HCT116 (cell line): ENCODE results near the gene NACC2. TPM values are rescaled to one million over a fixed set of nuclear protein-coding genes. Genes with fewer than 3 reads are reported as not detected.

Experiments used
- ATAC-seq: fragments of 200-7000 bp; cut with Tn5 transposase; 2 replicates; pipeline ENCODE4 v1.9.1; 2020; ENCODE audit warnings: mild to moderate bottlenecking, moderate library complexity
- BruUV-seq: library from RNA; stranded (reverse); fragments of 400-500 nt; replicated peaks from 2 replicates; lab custom pipeline; 2021; lab: Mats Ljungman, UMichigan
- CTCF ChIA-PET: fragments of 300-600 bp; sonication (Branson Sonifier 250); formaldehyde crosslinking; loops from one replicate; lab custom pipeline; 2021; ENCODE audit warnings: antibody characterized with exemption; lab: Charles Lee
- POLR2A ChIA-PET: fragments of 300-600, 350-600 bp; sonication (Branson Sonifier 250); formaldehyde crosslinking; loops from one replicate; lab custom pipeline; 2021; ENCODE audit warnings: antibody characterized with exemption; lab: Charles Lee
- RAD21 ChIA-PET, 2 experiments: fragments of 300-600 bp; sonication (Branson Sonifier 250); formaldehyde crosslinking; loops; one replicate each; lab custom pipeline; 2023; ENCODE audit warnings: low total read pairs in 2 of 2; ENCODE audit not compliant: uncharacterized antibody in 2 of 2, unreplicated experiment in 2 of 2, low non-redundant PET in 1 of 2; lab: Charles Lee
- DNase-seq: peaks from one replicate; pipeline ENCODE4 v3.0.0-alpha.2; 2010; ENCODE audit warnings: low read depth, low spot score
- H2AFZ ChIP-seq: fragments of 200-600 bp; shearing (Covaris generic), sonication (generic); 2 replicates; pipeline ENCODE4 v1.6.1; 2017; ENCODE audit warnings: low read depth, mixed run types, mixed read lengths, antibody characterized with exemption, low read length; ENCODE audit not compliant: poor library complexity, severe bottlenecking
- H3K27ac ChIP-seq: 2 replicates; pipeline ENCODE4 v1.5.1; 2012; ENCODE audit warnings: low read depth, low read length
- H3K27me3 ChIP-seq: fragments of 200-600 bp; sonication (generic); 2 replicates; pipeline ENCODE4 v1.6.1; 2016; ENCODE audit warnings: mixed run types, low read length, mixed read lengths; ENCODE audit not compliant: insufficient read depth
- H3K36me3 ChIP-seq, 2 experiments: fragments of 200-500 bp in 1 of 2; fragments of 200-600 bp in 1 of 2; sonication (Bioruptor generic) in 1 of 2; sonication (generic) in 1 of 2; 2 replicates each; pipeline versions ENCODE4 v1.5.1 to v1.6.1; 2014 to 2016; ENCODE audit warnings: low read length in 2 of 2, inconsistent platforms in 1 of 2, mixed read lengths in 1 of 2, mixed run types in 1 of 2; ENCODE audit not compliant: insufficient read depth in 2 of 2, control insufficient read depth in 1 of 2
- H3K4me1 ChIP-seq, 2 experiments: fragments of 200-600 bp in 1 of 2; sonication (generic) in 1 of 2; 2 replicates each; pipeline versions ENCODE4 v1.5.1 to v1.6.1; 2012 to 2017; ENCODE audit warnings: low read length in 2 of 2, inconsistent platforms in 1 of 2, mild to moderate bottlenecking in 1 of 2, mixed read lengths in 1 of 2, mixed run types in 1 of 2, moderate library complexity in 1 of 2; ENCODE audit not compliant: insufficient read depth in 2 of 2, control insufficient read depth in 1 of 2
- H3K4me2 ChIP-seq: fragments of 200-600 bp; sonication (generic); 2 replicates; pipeline ENCODE4 v1.6.1; 2017; ENCODE audit warnings: mixed run types, low read length, mixed read lengths
- H3K4me3 ChIP-seq, 2 experiments: fragments of 200-600 bp in 1 of 2; sonication (generic) in 1 of 2; replicated peaks in 1 of 2; 2 replicates each; pipeline ENCODE4 v1.5.1; 2011 to 2016; ENCODE audit warnings: low read length in 2 of 2, control low read depth in 1 of 2, low read depth in 1 of 2, mild to moderate bottlenecking in 1 of 2, mixed read lengths in 1 of 2, mixed run types in 1 of 2
- H3K79me2 ChIP-seq: fragments of 200-600 bp; sonication (generic); 2 replicates; pipeline ENCODE4 v1.6.1; 2017; ENCODE audit warnings: mild to moderate bottlenecking, mixed run types, low read length, moderate library complexity, mixed read lengths; ENCODE audit not compliant: insufficient read depth
- H3K9ac ChIP-seq: fragments of 200-600 bp; sonication (generic); 2 replicates; pipeline ENCODE4 v1.6.1; 2016; ENCODE audit warnings: low read length, mixed read lengths
- H3K9me2 ChIP-seq: fragments of 200-600 bp; sonication (generic), shearing (Covaris generic); 2 replicates; pipeline ENCODE4 v1.6.1; 2017; ENCODE audit warnings: mixed run types, mild to moderate bottlenecking, moderate library complexity; ENCODE audit not compliant: insufficient read depth
- H3K9me3 ChIP-seq, 2 experiments: fragments of 200-500 bp in 1 of 2; fragments of 200-600 bp in 1 of 2; sonication (Bioruptor generic) in 1 of 2; sonication (generic) in 1 of 2; 2 replicates each; pipeline ENCODE4 v1.6.1; 2014 to 2017; ENCODE audit warnings: low read length in 2 of 2, mixed read lengths in 2 of 2, inconsistent platforms in 1 of 2, low read depth in 1 of 2, mild to moderate bottlenecking in 1 of 2, mixed run types in 1 of 2, moderate library complexity in 1 of 2; ENCODE audit not compliant: control insufficient read depth in 1 of 2, insufficient read depth in 1 of 2
- H4K20me1 ChIP-seq: fragments of 200-600 bp; sonication (generic), shearing (Covaris generic); 2 replicates; pipeline ENCODE4 v1.6.1; 2017; ENCODE audit warnings: mixed run types, mild to moderate bottlenecking, moderate library complexity; ENCODE audit not compliant: insufficient read depth
- EGR1 ChIP-seq: IDR thresholded peaks from 2 replicates; pipeline ENCODE4 v1.6.1; 2012; ENCODE audit warnings: low read depth
- FOSL1 ChIP-seq: IDR thresholded peaks from 2 replicates; pipeline ENCODE4 v1.6.1; 2012; ENCODE audit warnings: low read depth
- RAD21 ChIP-seq: IDR thresholded peaks from 2 replicates; pipeline ENCODE4 v1.6.1; 2012; ENCODE audit warnings: low read depth, mild to moderate bottlenecking
- SP1 ChIP-seq: IDR thresholded peaks from 2 replicates; pipeline ENCODE4 v1.6.1; 2012; ENCODE audit warnings: low read depth
- TCF7L2 ChIP-seq: IDR thresholded peaks from 2 replicates; pipeline ENCODE4 v1.7.0; 2011; ENCODE audit warnings: borderline replicate concordance, inconsistent platforms; ENCODE audit not compliant: insufficient read depth, insufficient read length; ENCODE audit errors: extremely low read depth
- ZFX ChIP-seq: fragments of 450-650 bp; IDR thresholded peaks from 2 replicates; pipeline ENCODE4 v1.6.1; 2017
- intact Hi-C: fragments of 100-400 bp; cut with micrococcal nuclease; formaldehyde crosslinking; loops from 2 replicates; pipeline ENCODE4 v1.10.0; 2022
- total RNA-seq: library from RNA; stranded (reverse); gene quantifications from one replicate; pipeline ENCODE4 v1.2.1, GENCODE V29; 2021; ENCODE audit not compliant: unreplicated experiment

The NACC2 gene
- total RNA-seq, 1 experiment from 2014 or later = 27.8 TPM

DNA sequence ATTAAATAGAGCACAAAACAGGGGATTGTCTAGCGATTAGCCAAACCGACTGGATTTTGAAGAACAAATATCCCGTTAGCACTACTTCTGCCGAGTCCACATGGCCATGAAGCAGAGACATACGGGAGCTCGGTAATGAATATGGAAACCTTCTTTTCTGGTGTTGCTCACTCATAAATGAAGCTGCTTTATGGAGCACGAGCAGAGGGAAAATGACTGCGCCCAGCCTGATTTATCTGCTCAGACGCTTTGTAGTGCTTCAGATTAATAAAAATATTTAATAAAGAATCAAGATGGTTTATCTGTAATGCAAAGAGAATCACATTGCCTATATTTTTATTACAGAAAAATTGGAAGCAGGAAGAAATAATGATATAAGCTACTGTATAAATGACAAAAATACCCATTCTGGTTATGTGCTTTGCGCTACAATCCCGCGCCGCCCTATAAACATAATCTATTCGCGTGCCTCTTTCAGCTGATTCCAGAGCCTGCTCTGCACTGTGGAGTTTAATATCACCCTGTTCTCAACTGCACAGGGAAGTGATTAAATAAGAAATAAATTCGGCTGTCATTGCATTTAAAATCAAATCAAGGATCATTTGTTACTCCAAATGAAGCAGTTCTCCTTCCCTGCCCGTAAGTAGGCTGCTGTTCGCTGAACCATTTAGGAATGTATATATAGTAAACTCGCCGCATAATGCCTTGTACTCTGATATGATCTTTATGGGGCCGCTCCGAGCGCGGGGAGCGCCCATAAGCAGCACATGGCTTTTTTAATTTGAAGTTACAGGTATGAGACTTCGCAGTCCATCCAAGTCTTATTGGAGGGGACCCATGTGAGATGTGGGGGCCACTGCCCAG, 111.6 kb downstream of the NACC2 start:
- ChIA-PET RAD21 (no interaction called here), POLR2A (no interaction called here), CTCF (no interaction called here)
- H4K20me1 ChIP-seq = no peaks in the 10 kb centered on the region
- DNase-seq = no peak
- no TSS peak for BruUV-seq
- no peak for ATAC-seq
- H3K27ac ChIP-seq = no peak overlapping the region
- H3K36me3 ChIP-seq = no peaks in the 10 kb centered on the region
- H3K9me3 ChIP-seq = no peaks in the 10 kb centered on the region
- H3K9ac ChIP-seq = no peak overlapping the region
- intact Hi-C loops = no loop called here
- H3K4me1 ChIP-seq = no peaks in the 10 kb centered on the region
- no peak overlapping the region for H3K4me2 ChIP-seq
- H3K4me3 ChIP-seq = no peak overlapping the region
- H2AFZ ChIP-seq = no peak overlapping the region
- no peaks in the 10 kb centered on the region for H3K9me2 ChIP-seq
- no peaks in the 10 kb centered on the region for H3K27me3 ChIP-seq
- TF ChIP-seq ZFX (no peak), FOSL1 (no peak), TCF7L2 (no peak), EGR1 (no peak), RAD21 (no peak)
- H3K79me2 ChIP-seq = no peaks in the 10 kb centered on the region

DNA sequence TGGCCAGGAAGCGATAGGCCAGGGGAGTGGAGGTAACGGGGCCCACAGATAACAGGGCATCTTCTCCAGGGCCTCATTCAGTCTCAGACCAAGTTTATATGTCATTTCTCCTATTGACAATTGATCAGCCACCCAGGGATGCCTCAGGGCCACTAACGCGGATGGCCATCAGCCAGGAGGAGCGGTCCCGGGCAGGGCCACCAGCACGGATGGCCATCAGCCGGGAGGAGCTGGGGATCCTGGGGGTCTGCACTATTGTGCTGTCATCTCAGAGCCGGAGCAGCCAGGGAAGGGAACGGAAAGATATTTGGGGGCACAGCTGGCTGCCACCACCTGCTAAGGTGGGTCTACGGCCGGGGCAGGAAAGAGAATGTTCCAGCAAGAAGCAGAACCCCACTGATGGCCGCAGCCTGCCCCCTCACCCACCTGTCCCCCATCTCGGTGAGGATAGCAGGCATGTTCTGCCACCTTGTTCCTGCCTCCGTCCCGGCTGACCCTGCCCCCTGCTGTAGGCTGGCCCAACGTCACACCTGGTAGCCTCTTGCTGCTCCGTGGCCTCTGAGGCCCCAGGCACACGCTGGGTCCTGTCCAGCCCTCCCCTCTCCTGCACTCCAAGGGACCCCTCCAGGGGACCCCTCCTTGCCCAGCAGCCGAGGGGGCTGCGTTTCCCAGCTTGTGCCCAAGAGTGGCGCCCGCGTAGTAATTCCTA, 112.4 kb downstream of the NACC2 start:
- no peaks in the 10 kb centered on the region for H3K9me3 ChIP-seq
- CTCF ChIA-PET = no interaction called here
- H3K9me2 ChIP-seq = no peaks in the 10 kb centered on the region
- H3K27ac ChIP-seq = no peak overlapping the region
- POLR2A ChIA-PET = no interaction called here
- H3K27me3 ChIP-seq = no peaks in the 10 kb centered on the region
- DNase-seq = no peak
- no peaks in the 10 kb centered on the region for H4K20me1 ChIP-seq
- no TSS peak for BruUV-seq
- no peak overlapping the region for H3K4me2 ChIP-seq
- RAD21 ChIA-PET = no interaction called here
- H3K9ac ChIP-seq = no peak overlapping the region
- no peaks in the 10 kb centered on the region for H3K36me3 ChIP-seq
- H2AFZ ChIP-seq = no peak overlapping the region
- no peak overlapping the region for H3K4me3 ChIP-seq
- no peak for TF ChIP-seq ZFX
- TF ChIP-seq SP1 = no peak
- TF ChIP-seq, all 23 proteins: peak for 0
- intact Hi-C loops = no loop called here
- no peak for ATAC-seq
- Histone ChIP-seq H3K79me2 (no peaks in the 10 kb centered on the region), H3K4me1 (no peaks in the 10 kb centered on the region)
